HepG2 (cell line): ENCODE data around the gene RAB24. TPM values are rescaled to one million over a fixed set of nuclear protein-coding genes. Genes with fewer than 3 reads are reported as not detected.

Source experiments
- ATAC-seq: fragments of 200-7000 bp; cut with Tn5 transposase; 3 replicates; pipeline ENCODE4 v1.9.1; 2020; ENCODE audit warnings: mild to moderate bottlenecking, moderate library complexity
- BruUV-seq: library from RNA; stranded (reverse); fragments of 400-500 nt; replicated peaks from 2 replicates; lab custom pipeline; 2021; lab: Mats Ljungman, UMichigan
- CTCF ChIA-PET: fragments of 300-600 bp; formaldehyde crosslinking; extraction: SDS; loops from one replicate; lab custom pipeline; 2021; ENCODE audit warnings: low total read pairs, inconsistent platforms, low intra/inter-chr PET ratio; lab: Yijun Ruan, JAX
- POLR2A ChIA-PET: fragments of 350-600 bp; sonication (Branson Sonifier 250); formaldehyde crosslinking; loops from one replicate; lab custom pipeline; 2020; ENCODE audit warnings: antibody characterized with exemption, inconsistent platforms; lab: Yijun Ruan, JAX
- DNase-seq: peaks from one replicate; pipeline ENCODE4 v3.0.0-alpha.2; 2015; ENCODE audit warnings: low spot score
- FAIRE-seq: peaks from 3 replicates; lab custom pipeline; 2011; peaks lifted over from hg19 to GRCh38; lab: Jason Lieb, UNC
- H2AFZ ChIP-seq: one replicate; pipeline ENCODE4 v1.6.1; 2011; ENCODE audit warnings: low read length, inconsistent platforms
- H3K27ac ChIP-seq: fragments of 300-600 bp; 3 replicates; pipeline ENCODE4 v1.8.0; 2011; ENCODE audit warnings: mixed run types, mild to moderate bottlenecking, mixed read lengths, low read length, inconsistent platforms; ENCODE audit not compliant: insufficient read depth; ENCODE audit errors: extremely low read length
- H3K27me3 ChIP-seq, 2 experiments: fragments of 200-600 bp in 1 of 2; 2 replicates in 1 of 2; 3 replicates in 1 of 2; pipeline versions ENCODE4 v1.6.0 to v1.8.0; 2011; ENCODE audit warnings: low read length in 2 of 2, mild to moderate bottlenecking in 2 of 2, moderate library complexity in 2 of 2, inconsistent platforms in 1 of 2; ENCODE audit not compliant: insufficient read depth in 2 of 2, control insufficient read depth in 1 of 2
- H3K36me3 ChIP-seq, 2 experiments: fragments of 200-600 bp in 1 of 2; replicated peaks in 1 of 2; 2 replicates in 1 of 2; 3 replicates in 1 of 2; pipeline versions ENCODE4 v1.5.1 to v1.8.0; 2011; ENCODE audit warnings: low read length in 2 of 2, inconsistent platforms in 1 of 2; ENCODE audit not compliant: insufficient read depth in 2 of 2, control insufficient read depth in 1 of 2
- H3K4me1 ChIP-seq: 2 replicates; pipeline ENCODE4 v1.5.1; 2012; ENCODE audit warnings: low read length, inconsistent platforms; ENCODE audit not compliant: insufficient read depth
- H3K4me2 ChIP-seq: 2 replicates; pipeline ENCODE4 v1.6.0; 2011; ENCODE audit warnings: low read depth, low read length, inconsistent platforms
- H3K4me3 ChIP-seq, 3 experiments: fragments of 200-600 bp in 1 of 3; sonication (generic), shearing (Covaris generic) in 1 of 3; replicated peaks in 1 of 3; 2 replicates each; pipeline ENCODE4 v1.5.1; 2011 to 2016; ENCODE audit warnings: low read length in 3 of 3, inconsistent platforms in 2 of 3, low read depth in 2 of 3, mild to moderate bottlenecking in 2 of 3, control low read depth in 1 of 3, mixed read lengths in 1 of 3; ENCODE audit not compliant: insufficient read depth in 1 of 3
- H3K79me2 ChIP-seq: one replicate; pipeline ENCODE4 v1.6.1; 2011; ENCODE audit warnings: low read length, inconsistent platforms; ENCODE audit not compliant: insufficient read depth
- H3K9ac ChIP-seq: 2 replicates; pipeline ENCODE4 v1.6.0; 2011; ENCODE audit warnings: mild to moderate bottlenecking, low read depth, low read length, inconsistent platforms; ENCODE audit not compliant: insufficient read depth
- H3K9me3 ChIP-seq: 2 replicates; pipeline ENCODE4 v1.5.1; 2012; ENCODE audit warnings: mild to moderate bottlenecking, low read length
- H4K20me1 ChIP-seq: 2 replicates; pipeline ENCODE4 v1.6.0; 2011; ENCODE audit warnings: inconsistent platforms, mild to moderate bottlenecking, low read length, moderate library complexity; ENCODE audit not compliant: insufficient read depth
- CEBPB ChIP-seq: IDR thresholded peaks from 2 replicates; pipeline ENCODE4 v1.6.1; 2011; ENCODE audit warnings: low read depth, low read length, improper control_type of control experiment, borderline replicate concordance
- HNRNPLL ChIP-seq: fragments of 200-400 bp; formaldehyde crosslinking; IDR thresholded peaks from 2 replicates; pipeline ENCODE4 v1.6.1; 2017; ENCODE audit warnings: mild to moderate bottlenecking, low read depth, low read length; ENCODE audit not compliant: poor library complexity, severe bottlenecking
- RBFOX2 ChIP-seq: fragments of 200-400 bp; formaldehyde crosslinking; IDR thresholded peaks from 2 replicates; pipeline ENCODE4 v1.6.1; 2017; ENCODE audit warnings: low read depth, mild to moderate bottlenecking, low read length
- RBM22 ChIP-seq: fragments of 200-400 bp; formaldehyde crosslinking; optimal IDR thresholded peaks from 2 replicates; pipeline ENCODE3; 2017; ENCODE audit warnings: mild to moderate bottlenecking, low read length, moderate library complexity
- SALL1 ChIP-seq: sonication (generic); formaldehyde crosslinking; IDR thresholded peaks from 2 replicates; pipeline ENCODE4 v1.8.0; 2022; ENCODE audit warnings: mild to moderate bottlenecking, missing genetic modification reagents
- WGBS: methylation state at CpG from one replicate; pipeline ENCODE4 v1.1.6; 2017; ENCODE audit warnings: low lambda C conversion rate; 5-methylcytosine and 5-hydroxymethylcytosine counted together
- in situ Hi-C: cut with HindIII; loops from 2 replicates; pipeline ENCODE4 v1.10.0; 2017; ENCODE audit warnings: low pct_unique_long_range_greater_than_20kb; ENCODE audit not compliant: extremely low pct_ligation_motif_present
- intact Hi-C: fragments of 100-400 bp; cut with micrococcal nuclease; formaldehyde crosslinking; loops from one replicate; pipeline ENCODE4 v1.10.0; 2022; ENCODE audit not compliant: unreplicated experiment
- polyA plus RNA-seq, 8 experiments: library from polyadenylated mRNA; depleted of rRNA in 3 of 8; stranded (reverse) in 7 of 8; unstranded in 1 of 8; fragments of >200 nt; fragmentation: Illumina TruSeq in 4 of 8; extraction: Trizol in 4 of 8; gene quantifications; 2 replicates each; pipeline versions ENCODE4 v1.2.1 to v1.2.3, GENCODE V29; 2011 to 2016; ENCODE audit warnings: low read depth in 4 of 8, missing spikeins in 1 of 8, mixed read lengths in 1 of 8; ENCODE audit not compliant: insufficient read depth in 1 of 8
- total RNA-seq, 5 experiments: library from RNA; depleted of rRNA; stranded (reverse); fragments of >200 nt; fragmentation: Illumina TruSeq; extraction: Trizol; gene quantifications; 2 replicates each; pipeline ENCODE4 v1.2.3, GENCODE V29; 2016; ENCODE audit warnings: low read depth in 1 of 5
- TF ChIP-seq, protein P1 (sequence below): sonication (generic); formaldehyde crosslinking; IDR thresholded peaks from 2 replicates; pipeline ENCODE4 v1.9.0; 2022; ENCODE audit warnings: missing genetic modification reagents, mild to moderate bottlenecking, borderline replicate concordance
- TF ChIP-seq, protein P2 (sequence below): IDR thresholded peaks from 2 replicates; pipeline ENCODE4 v1.6.1; 2018; ENCODE audit warnings: missing genetic modification reagents, mild to moderate bottlenecking, missing compliant biosample characterization

The RAB24 gene
- total and polyA plus RNA-seq, 2 of the 13 experiments (the other 11 are each of a cell fraction or from before 2014, with no cell fraction given), result 22.9 to 63.7 TPM

DNA sequence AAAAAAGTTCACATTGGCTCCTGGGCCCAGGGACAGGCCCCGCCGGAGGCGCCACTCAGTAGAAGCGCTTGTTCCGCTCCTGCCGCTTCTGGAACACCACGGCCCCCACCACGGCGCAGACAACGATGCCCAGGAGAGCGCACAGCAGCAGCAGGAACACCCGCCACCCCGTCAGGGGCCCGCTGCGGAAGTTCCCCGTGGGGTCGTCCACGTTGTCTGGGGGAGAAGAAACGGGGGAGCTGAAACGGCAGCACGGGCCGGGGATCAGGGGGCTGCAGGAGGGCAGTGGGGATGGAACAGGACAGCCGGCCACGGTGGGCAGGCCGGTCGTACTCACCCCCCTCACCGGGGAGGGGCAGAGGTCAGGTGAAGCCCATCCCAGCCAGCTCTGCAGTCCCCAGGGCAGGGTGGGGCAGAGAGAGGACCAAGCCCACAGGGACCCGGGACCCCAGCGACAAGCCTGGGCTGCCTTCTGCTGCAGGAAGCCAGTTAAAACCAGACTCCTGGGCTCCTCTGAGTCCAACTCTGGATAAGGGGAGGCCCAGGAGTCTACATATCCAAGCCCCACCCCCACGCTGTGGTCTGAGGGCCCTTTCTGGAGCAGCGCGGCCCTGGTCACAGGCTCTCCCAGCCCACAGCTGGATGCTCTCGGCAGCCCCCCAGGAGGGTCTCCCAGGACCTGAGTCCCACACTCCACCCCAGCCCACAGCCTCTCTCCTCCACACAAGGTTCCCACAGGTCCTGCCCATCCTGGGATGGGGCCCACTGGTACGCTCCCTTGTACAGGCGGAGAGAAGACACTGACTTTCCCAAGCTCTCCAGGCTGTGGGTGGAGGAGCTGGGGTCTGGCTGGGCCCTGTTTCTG is 28.7 kb upstream of the RAB24 start:
- no peak for DNase-seq
- intact Hi-C loops, result no loop called here
- CTCF ChIA-PET, result no interaction called here

More for the DNA sequence above, 28.7 kb upstream of the RAB24 start:
- 98% methylated on average over 28 of the region's 35 CpGs for WGBS
- no peaks in the 10 kb centered on the region for H3K27me3 ChIP-seq
- no peaks in the 10 kb centered on the region for H3K79me2 ChIP-seq
- H3K4me1 ChIP-seq, result peaks cover 16% of the 10 kb centered on the region
- BruUV-seq, result no TSS peak
- TF ChIP-seq, protein P1, sequence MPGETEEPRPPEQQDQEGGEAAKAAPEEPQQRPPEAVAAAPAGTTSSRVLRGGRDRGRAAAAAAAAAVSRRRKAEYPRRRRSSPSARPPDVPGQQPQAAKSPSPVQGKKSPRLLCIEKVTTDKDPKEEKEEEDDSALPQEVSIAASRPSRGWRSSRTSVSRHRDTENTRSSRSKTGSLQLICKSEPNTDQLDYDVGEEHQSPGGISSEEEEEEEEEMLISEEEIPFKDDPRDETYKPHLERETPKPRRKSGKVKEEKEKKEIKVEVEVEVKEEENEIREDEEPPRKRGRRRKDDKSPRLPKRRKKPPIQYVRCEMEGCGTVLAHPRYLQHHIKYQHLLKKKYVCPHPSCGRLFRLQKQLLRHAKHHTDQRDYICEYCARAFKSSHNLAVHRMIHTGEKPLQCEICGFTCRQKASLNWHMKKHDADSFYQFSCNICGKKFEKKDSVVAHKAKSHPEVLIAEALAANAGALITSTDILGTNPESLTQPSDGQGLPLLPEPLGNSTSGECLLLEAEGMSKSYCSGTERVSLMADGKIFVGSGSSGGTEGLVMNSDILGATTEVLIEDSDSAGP (CRISPR knock-in tag), result no peak
- TF ChIP-seq, protein P2, sequence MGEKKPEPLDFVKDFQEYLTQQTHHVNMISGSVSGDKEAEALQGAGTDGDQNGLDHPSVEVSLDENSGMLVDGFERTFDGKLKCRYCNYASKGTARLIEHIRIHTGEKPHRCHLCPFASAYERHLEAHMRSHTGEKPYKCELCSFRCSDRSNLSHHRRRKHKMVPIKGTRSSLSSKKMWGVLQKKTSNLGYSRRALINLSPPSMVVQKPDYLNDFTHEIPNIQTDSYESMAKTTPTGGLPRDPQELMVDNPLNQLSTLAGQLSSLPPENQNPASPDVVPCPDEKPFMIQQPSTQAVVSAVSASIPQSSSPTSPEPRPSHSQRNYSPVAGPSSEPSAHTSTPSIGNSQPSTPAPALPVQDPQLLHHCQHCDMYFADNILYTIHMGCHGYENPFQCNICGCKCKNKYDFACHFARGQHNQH (CRISPR knock-in tag), result no peak
- peak; percentile 6 for TF ChIP-seq HNRNPLL
- TF ChIP-seq SALL1 (CRISPR knock-in tag), result no peak
- no peak for TF ChIP-seq RBM22
- 0 out of 2 replicates have a peak, but pooled peaks have one; percentile 23 for TF ChIP-seq RBFOX2
- no peak for TF ChIP-seq CEBPB
- no peak overlapping the region for H2AFZ ChIP-seq
- H3K4me2 ChIP-seq, result no peak overlapping the region
- H3K27ac ChIP-seq, result no peak overlapping the region
- POLR2A ChIA-PET, result no interaction called here
- 0 out of 2 replicates have a peak, but pooled peaks cover 3% of the 10 kb centered on the region for H4K20me1 ChIP-seq
- in situ Hi-C loops, result no loop called here
- no peak overlapping the region for H3K4me3 ChIP-seq
- FAIRE-seq, result no peak
- no peaks in the 10 kb centered on the region for H3K9me3 ChIP-seq
- no peak for ATAC-seq
- H3K36me3 ChIP-seq, result peaks cover 36 to 77% of the 10 kb centered on the region in 2 experiments
- H3K9ac ChIP-seq, result no peak overlapping the region
